PC-3 (cell line): Measurements from ENCODE around the gene MITF.

Experiments
- CTCF ChIP-seq: fragments of 300-600 bp; sonication (generic); conservative IDR thresholded peaks from 2 replicates; pipeline ENCODE4 v1.5.1; 2017; ENCODE audit warnings: antibody characterized with exemption, low read depth, mild to moderate bottlenecking, low read length
- EZH2 ChIP-seq: fragments of 300-600 bp; sonication (generic); IDR thresholded peaks from one replicate; pipeline ENCODE4 v1.6.1; 2017; ENCODE audit warnings: antibody characterized with exemption, mild to moderate bottlenecking, low read length; ENCODE audit not compliant: unreplicated experiment
- EZH2phosphoT487 ChIP-seq: fragments of 300-600 bp; sonication (generic); IDR thresholded peaks from 2 replicates; pipeline ENCODE4 v1.6.1; 2018; ENCODE audit warnings: mild to moderate bottlenecking, antibody characterized with exemption, low read length, borderline replicate concordance

DNA sequence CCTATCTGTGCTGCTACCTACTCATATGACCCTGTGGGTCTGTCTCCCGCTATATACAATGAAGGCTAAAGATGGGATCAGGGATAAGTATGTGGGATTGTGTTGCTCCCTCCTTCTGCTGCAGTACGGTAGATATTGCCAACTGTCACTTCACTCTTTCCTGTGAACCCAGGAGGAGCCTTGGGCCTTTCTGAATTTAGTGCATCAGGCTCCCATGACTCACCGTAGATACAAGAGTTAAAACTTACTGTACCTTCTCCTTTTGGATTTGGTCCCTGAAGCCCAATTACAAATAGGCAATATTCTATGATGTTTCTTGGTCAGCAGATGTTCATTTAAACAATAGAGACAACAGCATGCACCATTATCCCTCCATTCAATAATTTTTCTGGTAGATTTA lies 27.4 kb downstream of the MITF start:
- TF ChIP-seq CTCF (no peak), EZH2 (no peak), EZH2phosphoT487 (no peak)
